HepG2 (cell line): ENCODE data around the gene RPL23. TPM values are rescaled to one million over a fixed set of nuclear protein-coding genes. Genes with fewer than 3 reads are reported as not detected.

ENCODE experiments used
- ATAC-seq: fragments of 200-7000 bp; cut with Tn5 transposase; 3 replicates; pipeline ENCODE4 v1.9.1; 2020; ENCODE audit warnings: mild to moderate bottlenecking, moderate library complexity
- BruUV-seq: library from RNA; stranded (reverse); fragments of 400-500 nt; replicated peaks from 2 replicates; lab custom pipeline; 2021; lab: Mats Ljungman, UMichigan
- CTCF ChIA-PET: fragments of 300-600 bp; formaldehyde crosslinking; extraction: SDS; loops from one replicate; lab custom pipeline; 2021; ENCODE audit warnings: low total read pairs, inconsistent platforms, low intra/inter-chr PET ratio; lab: Yijun Ruan, JAX
- POLR2A ChIA-PET: fragments of 350-600 bp; sonication (Branson Sonifier 250); formaldehyde crosslinking; loops from one replicate; lab custom pipeline; 2020; ENCODE audit warnings: antibody characterized with exemption, inconsistent platforms; lab: Yijun Ruan, JAX
- DNase-seq: peaks from one replicate; pipeline ENCODE4 v3.0.0-alpha.2; 2015; ENCODE audit warnings: low spot score
- FAIRE-seq: peaks from 3 replicates; lab custom pipeline; 2011; peaks lifted over from hg19 to GRCh38; lab: Jason Lieb, UNC
- H2AFZ ChIP-seq: one replicate; pipeline ENCODE4 v1.6.1; 2011; ENCODE audit warnings: low read length, inconsistent platforms
- H3K27ac ChIP-seq: fragments of 300-600 bp; 3 replicates; pipeline ENCODE4 v1.8.0; 2011; ENCODE audit warnings: mixed run types, mild to moderate bottlenecking, mixed read lengths, low read length, inconsistent platforms; ENCODE audit not compliant: insufficient read depth; ENCODE audit errors: extremely low read length
- H3K27me3 ChIP-seq, 2 experiments: fragments of 200-600 bp in 1 of 2; 2 replicates in 1 of 2; 3 replicates in 1 of 2; pipeline versions ENCODE4 v1.6.0 to v1.8.0; 2011; ENCODE audit warnings: low read length in 2 of 2, mild to moderate bottlenecking in 2 of 2, moderate library complexity in 2 of 2, inconsistent platforms in 1 of 2; ENCODE audit not compliant: insufficient read depth in 2 of 2, control insufficient read depth in 1 of 2
- H3K36me3 ChIP-seq, 2 experiments: fragments of 200-600 bp in 1 of 2; replicated peaks in 1 of 2; 2 replicates in 1 of 2; 3 replicates in 1 of 2; pipeline versions ENCODE4 v1.5.1 to v1.8.0; 2011; ENCODE audit warnings: low read length in 2 of 2, inconsistent platforms in 1 of 2; ENCODE audit not compliant: insufficient read depth in 2 of 2, control insufficient read depth in 1 of 2
- H3K4me1 ChIP-seq: 2 replicates; pipeline ENCODE4 v1.5.1; 2012; ENCODE audit warnings: low read length, inconsistent platforms; ENCODE audit not compliant: insufficient read depth
- H3K4me2 ChIP-seq: 2 replicates; pipeline ENCODE4 v1.6.0; 2011; ENCODE audit warnings: low read depth, low read length, inconsistent platforms
- H3K4me3 ChIP-seq, 3 experiments: fragments of 200-600 bp in 1 of 3; sonication (generic), shearing (Covaris generic) in 1 of 3; replicated peaks in 1 of 3; 2 replicates each; pipeline ENCODE4 v1.5.1; 2011 to 2016; ENCODE audit warnings: low read length in 3 of 3, inconsistent platforms in 2 of 3, low read depth in 2 of 3, mild to moderate bottlenecking in 2 of 3, control low read depth in 1 of 3, mixed read lengths in 1 of 3; ENCODE audit not compliant: insufficient read depth in 1 of 3
- H3K79me2 ChIP-seq: one replicate; pipeline ENCODE4 v1.6.1; 2011; ENCODE audit warnings: low read length, inconsistent platforms; ENCODE audit not compliant: insufficient read depth
- H3K9ac ChIP-seq: 2 replicates; pipeline ENCODE4 v1.6.0; 2011; ENCODE audit warnings: mild to moderate bottlenecking, low read depth, low read length, inconsistent platforms; ENCODE audit not compliant: insufficient read depth
- H3K9me3 ChIP-seq: 2 replicates; pipeline ENCODE4 v1.5.1; 2012; ENCODE audit warnings: mild to moderate bottlenecking, low read length
- H4K20me1 ChIP-seq: 2 replicates; pipeline ENCODE4 v1.6.0; 2011; ENCODE audit warnings: inconsistent platforms, mild to moderate bottlenecking, low read length, moderate library complexity; ENCODE audit not compliant: insufficient read depth
- AGO2 ChIP-seq: fragments of 200-400 bp; formaldehyde crosslinking; optimal IDR thresholded peaks from 2 replicates; pipeline ENCODE3; 2017; ENCODE audit warnings: mild to moderate bottlenecking, low read depth, low read length, moderate library complexity
- HIC2 ChIP-seq: sonication (generic); formaldehyde crosslinking; IDR thresholded peaks from 2 replicates; pipeline ENCODE4 v1.9.0; 2022; ENCODE audit warnings: low read depth, missing genetic modification reagents
- HNRNPK ChIP-seq: fragments of 200-400 bp; formaldehyde crosslinking; IDR thresholded peaks from 2 replicates; pipeline ENCODE4 v1.6.1; 2018; ENCODE audit warnings: low read length, low read depth, moderate library complexity, mild to moderate bottlenecking; ENCODE audit not compliant: poor library complexity, severe bottlenecking
- NFYC ChIP-seq: IDR thresholded peaks from 2 replicates; pipeline ENCODE4 v1.6.1; 2016; ENCODE audit warnings: missing genetic modification reagents, missing compliant biosample characterization
- NONO ChIP-seq, 2 experiments: fragments of 450-650 bp in 1 of 2; sonication (generic) in 1 of 2; formaldehyde crosslinking in 1 of 2; IDR thresholded peaks in 1 of 2; conservative IDR thresholded peaks in 1 of 2; 2 replicates each; pipeline versions ENCODE4 v1.6.1 to v1.8.0; 2017 to 2022; ENCODE audit warnings: mild to moderate bottlenecking in 1 of 2, missing genetic modification reagents in 1 of 2, moderate library complexity in 1 of 2
- PHF20 ChIP-seq: sonication (generic); formaldehyde crosslinking; IDR thresholded peaks from 2 replicates; pipeline ENCODE4 v1.5.0; 2020; ENCODE audit warnings: mild to moderate bottlenecking, missing genetic modification reagents
- RARG ChIP-seq: sonication (generic); formaldehyde crosslinking; IDR thresholded peaks from 2 replicates; pipeline ENCODE4 v1.4.0; 2020; ENCODE audit warnings: low read depth, mild to moderate bottlenecking, missing genetic modification reagents
- SP2 ChIP-seq: sonication (generic); formaldehyde crosslinking; IDR thresholded peaks from 2 replicates; pipeline ENCODE4 v1.5.1; 2020; ENCODE audit warnings: mild to moderate bottlenecking, missing genetic modification reagents
- U2AF2 ChIP-seq: fragments of 200-400 bp; formaldehyde crosslinking; IDR thresholded peaks from 2 replicates; pipeline ENCODE4 v1.6.1; 2017; ENCODE audit warnings: low read depth, mild to moderate bottlenecking, low read length
- ZFP36 ChIP-seq: fragments of 150-350 bp; IDR thresholded peaks from 2 replicates; pipeline ENCODE4 v1.6.1; 2018; ENCODE audit warnings: borderline replicate concordance, low read length, low read depth; ENCODE audit not compliant: partially characterized antibody
- ZKSCAN1 ChIP-seq: fragments of 150-350 bp; IDR thresholded peaks from 2 replicates; pipeline ENCODE4 v1.6.1; 2014; ENCODE audit warnings: low read length
- ZNF598 ChIP-seq: sonication (generic); formaldehyde crosslinking; IDR thresholded peaks from 2 replicates; pipeline ENCODE4 v1.5.1; 2020; ENCODE audit warnings: mild to moderate bottlenecking, missing genetic modification reagents, borderline replicate concordance
- ZNF768 ChIP-seq: sonication (generic); formaldehyde crosslinking; IDR thresholded peaks from 2 replicates; pipeline ENCODE4 v1.4.0; 2020; ENCODE audit warnings: missing genetic modification reagents
- WGBS: methylation state at CpG from one replicate; pipeline ENCODE4 v1.1.6; 2017; ENCODE audit warnings: low lambda C conversion rate; 5-methylcytosine and 5-hydroxymethylcytosine counted together
- in situ Hi-C: cut with HindIII; loops from 2 replicates; pipeline ENCODE4 v1.10.0; 2017; ENCODE audit warnings: low pct_unique_long_range_greater_than_20kb; ENCODE audit not compliant: extremely low pct_ligation_motif_present
- intact Hi-C: fragments of 100-400 bp; cut with micrococcal nuclease; formaldehyde crosslinking; loops from one replicate; pipeline ENCODE4 v1.10.0; 2022; ENCODE audit not compliant: unreplicated experiment
- polyA plus RNA-seq, 8 experiments: library from polyadenylated mRNA; depleted of rRNA in 3 of 8; stranded (reverse) in 7 of 8; unstranded in 1 of 8; fragments of >200 nt; fragmentation: Illumina TruSeq in 4 of 8; extraction: Trizol in 4 of 8; gene quantifications; 2 replicates each; pipeline versions ENCODE4 v1.2.1 to v1.2.3, GENCODE V29; 2011 to 2016; ENCODE audit warnings: low read depth in 4 of 8, missing spikeins in 1 of 8, mixed read lengths in 1 of 8; ENCODE audit not compliant: insufficient read depth in 1 of 8
- total RNA-seq, 5 experiments: library from RNA; depleted of rRNA; stranded (reverse); fragments of >200 nt; fragmentation: Illumina TruSeq; extraction: Trizol; gene quantifications; 2 replicates each; pipeline ENCODE4 v1.2.3, GENCODE V29; 2016; ENCODE audit warnings: low read depth in 1 of 5
- TF ChIP-seq, protein P1 (sequence below): sonication (generic); formaldehyde crosslinking; IDR thresholded peaks from 2 replicates; pipeline ENCODE4 v1.5.1; 2020; ENCODE audit warnings: missing genetic modification reagents, mild to moderate bottlenecking, borderline replicate concordance

Gene RPL23
- total and polyA plus RNA-seq, 2 of the 13 experiments (the other 11 are each of a cell fraction or from before 2014, with no cell fraction given) = 2,790 to 4,860 TPM

GRCh38 chr17:38898812-38899348 is 45.4 kb upstream of the RPL23 start:
- Histone ChIP-seq H2AFZ (no peak overlapping the region), H3K4me2 (no peak overlapping the region), H4K20me1 (peaks cover 5% of the 10 kb centered on the region; the same call in 1 of the 2 replicates), H3K9ac (no peak overlapping the region), H3K27me3 (no peaks in the 10 kb centered on the region), H3K4me3 (no peak overlapping the region), H3K79me2 (no peaks in the 10 kb centered on the region), H3K4me1 (peaks cover 28% of the 10 kb centered on the region), H3K9me3 (no peaks in the 10 kb centered on the region), H3K36me3 (peaks cover 40 to 72% of the 10 kb centered on the region in 2 experiments), H3K27ac (no peak overlapping the region)
- WGBS = 96% methylated on average over 10 of the region's 11 CpGs
- ATAC-seq = no peak
- no TSS peak for BruUV-seq
- TF ChIP-seq U2AF2 = no peak
- peak; percentile 30; the same call in 1 of the 2 replicates for TF ChIP-seq ZNF768 (CRISPR knock-in tag)
- no peak for TF ChIP-seq RARG (CRISPR knock-in tag)
- TF ChIP-seq, protein P1, sequence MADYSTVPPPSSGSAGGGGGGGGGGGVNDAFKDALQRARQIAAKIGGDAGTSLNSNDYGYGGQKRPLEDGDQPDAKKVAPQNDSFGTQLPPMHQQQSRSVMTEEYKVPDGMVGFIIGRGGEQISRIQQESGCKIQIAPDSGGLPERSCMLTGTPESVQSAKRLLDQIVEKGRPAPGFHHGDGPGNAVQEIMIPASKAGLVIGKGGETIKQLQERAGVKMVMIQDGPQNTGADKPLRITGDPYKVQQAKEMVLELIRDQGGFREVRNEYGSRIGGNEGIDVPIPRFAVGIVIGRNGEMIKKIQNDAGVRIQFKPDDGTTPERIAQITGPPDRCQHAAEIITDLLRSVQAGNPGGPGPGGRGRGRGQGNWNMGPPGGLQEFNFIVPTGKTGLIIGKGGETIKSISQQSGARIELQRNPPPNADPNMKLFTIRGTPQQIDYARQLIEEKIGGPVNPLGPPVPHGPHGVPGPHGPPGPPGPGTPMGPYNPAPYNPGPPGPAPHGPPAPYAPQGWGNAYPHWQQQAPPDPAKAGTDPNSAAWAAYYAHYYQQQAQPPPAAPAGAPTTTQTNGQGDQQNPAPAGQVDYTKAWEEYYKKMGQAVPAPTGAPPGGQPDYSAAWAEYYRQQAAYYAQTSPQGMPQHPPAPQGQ = no peak
- no peak for TF ChIP-seq HNRNPK
- no peak for TF ChIP-seq SP2
- no peak for TF ChIP-seq HIC2 (CRISPR knock-in tag)
- no peak for TF ChIP-seq NFYC
- no peak for TF ChIP-seq ZFP36
- TF ChIP-seq ZNF598 = no peak
- peak; percentile 74 for TF ChIP-seq AGO2
- TF ChIP-seq NONO (IDR thresholded peaks at IDR 0.05) = no peak
- TF ChIP-seq NONO (CRISPR knock-in tag; conservative IDR thresholded peaks at IDR 0.05) = no peak
- TF ChIP-seq ZKSCAN1 = no peak
- TF ChIP-seq PHF20 = no peak
- intact Hi-C loops (no loop called here), in situ Hi-C loops (no loop called here)
- FAIRE-seq = no peak
- CTCF ChIA-PET = no interaction called here
- POLR2A ChIA-PET = interaction anchor here (0.6 to 1.1 kb wide), 2 partner anchors 13 to 45 kb away, joined by 3 to 4 read pairs; no protein-coding TSS in a partner anchor
- DNase-seq = no peak
